GM21723 (cell line): ENCODE results near the gene ASB3.
A peak's percentile ranks its signal among the peaks of the same experiment; 100 is the strongest.
"Not testable (repeated sequence)": the region's sequence is repeated elsewhere in the genome, so short reads cannot be mapped to it uniquely, and the experiment has no call there.

Source experiments
- ATAC-seq: cut with Tn5 transposase; IDR thresholded peaks from one replicate; pipeline ENCODE4 v1.9.1; 2021; ENCODE audit warnings: mild to moderate bottlenecking, moderate library complexity; ENCODE audit not compliant: unreplicated experiment

Gene ASB3

GRCh38 chr2:53786705-53787613 lies at the start of gene ASB3, which contains the start of gene ERLEC1:
Gene ASB3 (minus strand): TSS chr2:53786953. CDS start chr2:53765572, 21,381 bp downstream.
Gene ERLEC1 (plus strand): TSS chr2:53787044. CDS start chr2:53787211, 167 bp downstream.
- peak; percentile 94 for ATAC-seq

- ATAC-seq, result not testable (repeated sequence)
Observed at GRCh38 chr2:53829980-53830290, 43.2 kb upstream of the ASB3 start.

- ATAC-seq, result no peak
Observed at GRCh38 chr2:53829273-53829979, 42.7 kb upstream of the ASB3 start.

GRCh38 chr2:53828331-53828730 lies 41.6 kb upstream of the ASB3 start:
- ATAC-seq, result no peak

GRCh38 chr2:53827398-53828175 lies 40.8 kb upstream of the ASB3 start:
- no peak for ATAC-seq

GRCh38 chr2:53826587-53827397 lies 40.0 kb upstream of the ASB3 start:
- ATAC-seq, result no peak

GRCh38 chr2:53826030-53826410 lies 39.3 kb upstream of the ASB3 start:
- no peak for ATAC-seq

GRCh38 chr2:53823639-53824038 lies 36.9 kb upstream of the ASB3 start:
- not testable (repeated sequence) for ATAC-seq

GRCh38 chr2:53821810-53822209 lies 35.1 kb upstream of the ASB3 start:
- ATAC-seq, result no peak

GRCh38 chr2:53820711-53821110 lies 34.0 kb upstream of the ASB3 start:
- no peak for ATAC-seq

GRCh38 chr2:53820048-53820447 lies 33.3 kb upstream of the ASB3 start:
- no peak for ATAC-seq

GRCh38 chr2:53819634-53820033 lies 32.9 kb upstream of the ASB3 start:
- ATAC-seq, result no peak

GRCh38 chr2:53818854-53819435 lies 32.2 kb upstream of the ASB3 start:
- no peak for ATAC-seq

- no peak for ATAC-seq
Observed at GRCh38 chr2:53813151-53813550, 26.4 kb upstream of the ASB3 start.

- ATAC-seq, result no peak
Observed at GRCh38 chr2:53811601-53812000, 24.8 kb upstream of the ASB3 start.

GRCh38 chr2:53802617-53803151 lies 15.9 kb upstream of the ASB3 start:
- ATAC-seq, result no peak

GRCh38 chr2:53801547-53801946 lies 14.8 kb upstream of the ASB3 start:
- no peak for ATAC-seq

GRCh38 chr2:53793821-53794220 lies 7.1 kb upstream of the ASB3 start:
- ATAC-seq, result no peak

- no peak for ATAC-seq
Observed at GRCh38 chr2:53793261-53793660, 6.5 kb upstream of the ASB3 start.
